HFF-Myc (cell line): ENCODE measurements around the gene MAN2A2.

Source experiments
- DNase-seq: peaks from one replicate; pipeline ENCODE4 v3.0.0-alpha.2; 2011; ENCODE audit warnings: low read depth; ENCODE audit errors: extremely low read depth
- H3K4me3 ChIP-seq: replicated peaks from 2 replicates; pipeline ENCODE4 v1.5.1; 2011; ENCODE audit warnings: low read depth, mild to moderate bottlenecking, control low read depth, low read length
- CTCF ChIP-seq: IDR thresholded peaks from 2 replicates; pipeline ENCODE4 v1.5.1; 2012; ENCODE audit warnings: mild to moderate bottlenecking, low read depth, low read length, control low read depth; ENCODE audit errors: missing control alignments

MAN2A2 gene

GRCh38 chr15:90866161-90866715 lies 36.9 kb upstream of the MAN2A2 start:
- H3K4me3 ChIP-seq: no peak overlapping the region
- no peak for TF ChIP-seq CTCF
- no peak for DNase-seq

GRCh38 chr15:90866800-90867199 lies 36.3 kb upstream of the MAN2A2 start:
- no peak for TF ChIP-seq CTCF
- H3K4me3 ChIP-seq: no peak overlapping the region
- no peak for DNase-seq

DNA sequence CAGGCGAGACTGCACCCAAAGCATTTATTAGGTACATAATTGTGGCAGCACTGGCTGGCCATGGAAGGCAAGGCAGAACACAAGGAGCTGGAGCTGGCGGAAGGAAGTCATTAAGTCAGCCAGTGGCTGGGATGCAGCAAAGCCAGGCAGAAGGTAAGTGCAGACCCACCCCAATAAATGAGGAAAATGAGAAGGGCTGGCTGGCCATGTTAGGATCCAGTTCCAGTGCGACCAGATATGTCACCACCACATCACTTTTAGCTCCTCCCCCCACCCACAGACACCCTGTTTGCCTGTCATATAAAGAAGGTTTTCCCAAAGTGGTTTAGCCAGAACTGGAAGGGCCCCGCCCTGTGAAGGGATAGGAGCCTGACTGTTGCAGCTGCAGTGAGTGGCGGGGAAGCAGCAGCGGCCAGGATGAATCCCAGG lies 34.8 kb upstream of the MAN2A2 start, which contains the start of gene FURIN:
TSS of gene FURIN (plus strand) at position 328 of the 429 bp plus-strand sequence. CDS start 7,153 bp downstream, outside the sequence.
- no peak for TF ChIP-seq CTCF
- no peak within 1 kb of the TSS for H3K4me3 ChIP-seq
- no peak for DNase-seq

DNA sequence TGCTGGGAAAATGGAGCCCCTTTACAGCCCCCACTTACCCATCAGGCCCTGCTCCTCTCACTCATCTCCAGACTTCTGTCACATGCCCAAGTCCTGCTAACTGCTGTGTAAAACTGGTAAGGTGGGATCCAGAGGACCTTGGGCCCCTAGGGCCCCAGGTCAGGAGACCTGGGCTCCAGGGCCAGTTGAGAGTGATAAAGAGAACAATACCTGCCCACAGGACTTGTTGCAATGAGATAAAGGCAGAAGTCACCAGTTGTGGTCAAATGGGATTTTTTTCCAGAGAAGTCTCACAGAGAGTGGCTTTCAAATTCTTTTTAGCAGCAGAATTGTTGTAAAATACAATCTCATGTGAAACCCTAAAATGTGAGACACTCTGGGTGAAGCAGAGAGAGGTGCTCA lies 34.0 kb upstream of the MAN2A2 start:
- H3K4me3 ChIP-seq: no peak overlapping the region
- TF ChIP-seq CTCF: no peak
- DNase-seq: no peak

DNA sequence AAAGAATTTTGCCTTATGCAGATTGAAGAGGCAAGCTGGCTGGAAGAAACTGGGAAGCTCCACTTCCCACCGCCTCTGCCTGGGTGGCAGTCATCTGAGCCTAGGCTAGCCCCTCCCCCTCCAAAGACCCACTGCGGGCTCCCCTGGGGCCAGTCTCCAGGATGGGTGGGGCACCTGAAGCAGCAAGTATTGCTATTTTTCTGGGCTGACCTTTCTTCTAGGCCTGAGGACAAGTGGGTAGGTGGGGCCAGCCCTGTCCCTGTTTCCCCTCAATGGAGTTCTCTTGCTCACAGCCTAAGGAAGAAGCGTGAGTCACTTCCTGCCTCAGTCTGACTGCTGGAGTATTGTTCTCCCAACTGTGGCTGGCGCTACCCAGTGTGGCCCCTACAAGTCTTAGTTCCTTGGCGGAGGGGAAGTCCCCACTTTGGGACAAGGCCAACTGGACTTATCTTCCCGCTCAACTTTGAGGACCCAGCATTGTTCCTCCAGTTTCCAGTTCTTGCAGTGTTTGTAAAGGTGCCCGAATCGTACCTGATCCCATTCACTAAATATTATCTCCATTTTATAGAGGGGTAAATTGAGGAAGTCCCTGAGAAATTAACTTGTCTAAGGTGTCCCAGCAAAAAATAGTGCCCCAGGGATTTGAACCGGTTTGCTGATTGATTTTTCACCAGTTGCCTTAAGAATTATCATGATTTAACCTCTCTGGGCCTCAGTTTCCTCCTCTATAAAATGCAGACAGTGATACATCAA lies 33.3 kb upstream of the MAN2A2 start:
- H3K4me3 ChIP-seq: no peak overlapping the region
- TF ChIP-seq CTCF: no peak
- peak; percentile 72 for DNase-seq

GRCh38 chr15:90870354-90871138 lies 32.6 kb upstream of the MAN2A2 start:
- no peak for DNase-seq
- no peak for TF ChIP-seq CTCF
- H3K4me3 ChIP-seq: peak overlapping the region; percentile 64
